HG03196 (cell line): ENCODE data around the gene ARHGAP24.
"Not testable (repeated sequence)": the region's sequence is repeated elsewhere in the genome, so short reads cannot be mapped to it uniquely, and the experiment has no call there.

Source experiments
- ATAC-seq: cut with Tn5 transposase; IDR thresholded peaks from one replicate; pipeline ENCODE4 v1.9.1; 2021; ENCODE audit not compliant: unreplicated experiment

The ARHGAP24 gene

DNA sequence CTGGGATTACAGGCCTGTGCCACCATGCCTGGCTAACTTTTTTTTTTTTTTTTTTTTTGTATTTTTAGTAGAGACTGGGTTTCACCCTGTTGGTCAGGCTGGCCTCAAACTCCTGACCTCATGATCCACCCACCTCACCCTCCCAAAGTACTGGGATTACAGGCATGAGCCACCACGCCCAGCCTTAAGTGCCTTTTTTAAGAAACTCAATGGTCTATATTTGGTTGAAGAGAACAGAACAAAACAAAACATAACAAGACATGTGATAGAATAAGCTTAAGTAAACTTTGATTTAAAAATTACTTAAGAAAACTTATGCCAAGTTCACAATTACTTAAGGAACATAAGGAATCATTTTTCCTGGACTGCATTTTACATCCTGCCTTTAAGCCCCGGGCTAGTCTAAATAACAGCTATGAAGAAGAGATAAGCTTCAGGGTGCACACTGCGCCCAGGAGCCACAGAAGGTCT lies 365.1 kb downstream of the ARHGAP24 start:
- ATAC-seq = not testable (repeated sequence)

DNA sequence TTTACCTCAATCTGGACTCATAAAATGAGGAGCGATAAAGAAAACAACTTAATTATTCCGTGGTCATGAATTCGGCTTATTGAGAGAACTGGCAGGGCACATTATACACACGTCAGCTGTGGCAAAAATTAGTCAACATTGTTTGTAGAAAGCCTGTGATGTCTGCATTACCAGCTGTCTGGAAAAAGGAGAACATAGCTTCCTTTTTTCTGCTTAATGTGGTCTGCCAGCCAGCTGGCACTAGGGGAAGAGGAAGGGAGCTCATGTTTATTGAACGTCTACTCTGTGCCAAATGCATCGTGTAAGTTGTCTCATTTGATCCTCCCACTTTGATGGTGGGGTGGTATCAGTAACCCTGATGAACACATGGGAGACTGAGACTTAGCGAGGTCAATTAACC lies 367.6 kb downstream of the ARHGAP24 start:
- no peak for ATAC-seq

DNA sequence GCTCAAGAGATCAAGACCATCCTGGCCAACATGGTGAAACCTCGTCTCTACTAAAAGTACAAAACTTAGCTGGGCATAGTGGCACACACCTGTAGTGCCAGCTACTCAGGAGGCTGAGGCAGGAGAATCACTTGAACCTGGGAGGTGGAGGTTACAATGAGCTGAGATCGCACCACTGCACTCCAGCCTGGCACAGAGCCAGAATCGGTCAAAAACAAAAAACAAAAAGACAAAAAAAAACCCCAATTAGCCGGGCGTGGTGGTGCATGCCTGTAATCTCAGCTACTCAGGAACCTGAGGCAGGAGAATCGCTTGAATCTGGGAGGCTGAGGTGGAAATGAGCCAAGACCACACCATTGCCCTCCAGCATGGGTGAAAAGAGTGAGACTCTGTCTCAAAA lies 378.8 kb downstream of the ARHGAP24 start:
- ATAC-seq = not testable (repeated sequence)

DNA sequence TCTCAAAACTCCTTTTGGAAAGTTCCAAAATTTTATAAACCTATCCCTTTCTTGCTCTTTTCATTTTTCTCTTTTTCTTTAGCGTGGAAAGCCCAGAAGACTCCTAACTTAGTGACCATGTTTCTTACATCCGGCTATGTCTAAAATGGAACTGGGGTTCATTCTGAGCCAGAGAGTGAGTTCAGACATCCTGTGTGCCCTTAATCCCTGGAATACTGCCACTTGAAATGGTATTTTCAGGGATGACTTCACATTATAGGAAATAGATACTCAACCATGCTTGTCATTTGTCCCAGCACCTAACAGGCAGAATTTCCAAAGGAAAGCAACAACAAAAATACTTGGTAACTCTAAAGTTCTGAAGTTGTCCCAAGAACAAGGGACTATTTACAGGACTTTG lies 379.6 kb downstream of the ARHGAP24 start:
- no peak for ATAC-seq

DNA sequence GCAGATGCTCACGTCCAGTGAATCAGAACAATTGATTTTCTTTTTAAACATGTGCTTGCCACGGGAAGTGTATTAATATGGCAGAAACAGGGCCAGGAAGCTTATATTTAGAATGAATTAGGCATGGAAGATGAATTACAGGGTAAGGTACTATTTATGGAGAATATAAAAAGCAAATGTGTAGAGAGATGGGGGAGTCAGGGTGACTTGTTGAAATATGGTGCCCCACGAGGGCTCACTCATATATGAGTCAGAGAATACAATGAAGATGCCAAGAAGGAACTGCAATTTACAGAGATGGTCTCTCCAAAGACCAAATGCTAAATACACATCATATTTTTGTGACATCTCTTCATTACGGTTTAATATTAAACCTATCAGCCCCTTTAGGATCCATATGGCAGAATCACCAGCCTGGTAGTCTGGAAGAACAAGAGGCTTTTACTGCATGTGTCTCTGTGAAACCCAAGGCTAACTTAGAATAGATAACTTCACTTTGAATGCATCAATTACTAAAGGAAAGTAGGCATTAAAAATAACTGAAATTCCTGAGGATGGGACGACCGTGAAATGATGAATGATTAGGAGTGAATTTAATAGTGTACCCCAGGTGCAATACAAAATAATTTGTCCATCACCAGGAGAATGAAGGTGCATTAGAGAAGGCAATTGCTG lies 385.3 kb downstream of the ARHGAP24 start:
- ATAC-seq = no peak

DNA sequence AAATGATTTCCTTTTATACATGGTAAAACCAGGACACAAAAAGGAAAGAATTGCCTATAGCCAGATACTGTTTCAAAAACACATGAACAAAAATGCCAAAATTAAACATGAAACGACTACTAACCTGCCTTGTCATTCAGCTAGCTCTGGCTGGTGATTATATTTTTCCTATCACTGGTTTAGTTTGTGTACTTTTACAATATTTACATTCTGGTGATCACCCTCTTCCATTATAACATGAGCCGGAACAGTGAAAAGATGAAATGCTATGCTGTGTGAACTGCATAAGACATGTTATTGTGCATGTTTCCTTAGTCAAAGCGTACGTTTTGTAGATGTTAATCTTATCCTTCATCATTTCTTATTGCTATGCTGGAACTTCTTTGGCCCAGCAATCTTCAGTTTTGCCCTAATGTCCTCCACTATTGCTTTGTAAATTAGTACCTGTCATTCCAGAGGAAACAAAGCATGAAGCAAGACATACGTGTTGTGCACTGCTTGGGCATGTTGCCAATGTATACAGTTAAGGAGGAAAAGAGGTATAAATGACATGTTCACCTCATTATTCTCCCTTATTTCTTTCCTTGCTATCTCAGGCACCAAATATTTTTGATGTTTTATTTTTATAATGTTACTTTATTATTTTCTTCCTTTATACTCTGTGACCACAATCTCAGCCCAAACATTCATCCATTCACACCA lies 386.3 kb downstream of the ARHGAP24 start:
- ATAC-seq = no peak

DNA sequence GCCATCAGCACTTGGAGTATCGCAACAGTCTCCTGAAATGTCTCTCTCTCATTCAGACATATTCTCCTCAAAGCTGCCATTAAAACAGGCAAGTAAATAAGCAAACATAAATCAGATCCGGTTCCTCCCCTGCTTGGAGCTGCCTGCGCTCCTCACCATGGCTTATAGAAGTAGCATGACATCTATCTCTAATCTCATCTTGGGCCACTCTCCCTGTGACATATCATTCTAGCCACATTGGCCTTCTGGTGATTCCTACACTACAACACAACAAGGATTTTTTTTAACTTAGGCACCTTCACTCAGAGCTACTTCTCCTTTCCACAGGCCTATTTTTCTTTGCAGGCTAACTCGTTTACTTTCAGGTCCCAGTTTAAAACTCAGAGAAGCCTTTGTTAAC lies 387.9 kb downstream of the ARHGAP24 start:
- no peak for ATAC-seq

DNA sequence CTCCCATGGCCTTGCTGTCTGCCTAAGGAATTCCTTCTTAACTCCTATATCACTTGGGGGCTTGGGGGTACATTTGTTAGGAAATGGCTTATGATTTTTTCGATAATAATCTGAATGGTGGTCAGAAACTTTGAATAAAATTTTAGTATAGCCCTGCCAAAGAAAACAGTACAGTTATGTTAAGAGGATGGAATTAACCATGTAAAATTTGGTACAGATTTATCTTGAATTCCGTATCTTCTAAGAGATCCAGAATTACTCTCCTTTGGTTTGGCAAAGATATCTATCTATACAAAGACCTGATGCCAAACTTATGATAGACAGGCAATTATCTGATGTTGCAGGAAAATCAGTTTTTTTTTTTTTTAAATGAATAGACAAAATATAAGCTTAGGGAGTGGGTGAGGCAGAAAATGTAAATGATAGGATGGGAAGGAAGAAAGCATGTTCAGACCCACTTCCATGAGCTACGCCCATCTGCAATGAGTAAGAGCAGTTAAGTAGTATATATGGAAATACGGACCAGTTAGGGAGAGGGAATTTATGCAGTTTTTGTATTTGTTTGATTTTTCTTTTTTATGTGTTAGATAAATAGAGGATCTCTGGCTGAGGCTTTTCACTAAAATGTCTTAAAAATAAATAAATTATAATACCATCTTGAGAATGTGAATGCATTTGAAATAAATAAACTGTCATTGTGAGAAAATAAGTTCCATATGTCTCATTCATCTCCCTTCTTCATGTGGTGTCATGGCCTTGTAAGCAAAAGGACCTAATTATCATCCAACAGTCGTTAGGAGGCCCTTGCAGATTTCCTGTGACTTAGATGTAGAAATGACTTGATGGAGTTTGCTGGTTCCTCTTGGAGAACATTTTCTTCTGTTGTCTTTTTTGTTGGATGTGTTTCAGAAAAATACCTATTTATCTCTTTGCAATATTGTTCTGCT lies 389.6 kb downstream of the ARHGAP24 start:
- no peak for ATAC-seq

DNA sequence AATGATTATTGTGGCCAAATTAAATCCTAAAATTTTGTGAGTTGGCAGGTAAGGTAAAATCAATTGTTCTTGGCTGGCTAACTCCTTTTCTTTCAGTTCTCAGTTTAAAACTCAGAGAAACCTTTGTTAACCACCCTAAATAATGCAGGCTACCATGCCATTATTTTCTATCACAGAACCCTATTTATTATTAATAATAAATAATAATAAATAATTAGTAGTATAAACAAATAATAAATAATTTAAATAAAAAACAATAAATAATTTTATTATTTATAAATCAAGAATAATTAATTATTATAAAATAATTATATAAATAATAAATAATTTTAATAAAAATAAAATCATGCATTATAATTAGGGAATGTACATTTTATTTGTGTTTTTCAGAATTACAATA lies 390.3 kb downstream of the ARHGAP24 start:
- ATAC-seq = no peak

DNA sequence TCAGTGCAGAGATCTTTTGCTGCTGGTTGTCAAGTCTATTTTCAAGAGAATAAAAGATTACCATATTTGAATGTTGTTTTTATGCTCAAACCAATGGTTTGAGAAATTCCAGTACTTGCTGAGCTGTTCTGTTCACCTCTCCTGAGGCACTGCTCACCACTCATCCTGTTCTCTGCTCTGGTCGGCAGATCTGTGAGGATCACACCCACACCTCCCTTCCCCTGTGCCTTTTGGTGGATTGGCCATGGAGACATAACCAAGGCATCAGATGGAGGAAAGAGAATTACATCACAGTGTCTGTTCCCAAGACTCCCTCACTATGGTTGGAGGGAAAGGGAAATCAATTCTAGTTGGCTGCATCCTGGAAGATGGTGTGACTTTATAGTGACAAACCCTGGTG lies 391.6 kb downstream of the ARHGAP24 start:
- ATAC-seq = no peak

DNA sequence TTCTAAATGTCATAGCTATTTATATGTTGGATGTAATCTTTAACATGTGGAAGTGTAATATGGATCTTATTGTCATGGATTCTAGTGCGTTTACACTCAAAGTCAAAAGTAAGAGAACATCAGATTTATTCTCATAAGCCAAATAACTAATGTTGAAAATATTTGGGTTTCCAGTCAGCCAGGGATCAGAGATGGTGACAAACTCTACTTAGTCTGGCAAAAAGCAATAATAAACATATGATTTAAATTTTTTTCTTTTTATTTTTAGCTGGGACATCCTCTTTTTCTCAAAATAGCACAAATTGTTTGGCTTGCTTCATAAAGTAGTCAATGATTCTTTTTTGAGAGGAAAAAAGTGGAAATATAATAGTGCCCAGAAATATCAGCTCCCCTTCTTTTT lies 392.3 kb downstream of the ARHGAP24 start:
- no peak for ATAC-seq

DNA sequence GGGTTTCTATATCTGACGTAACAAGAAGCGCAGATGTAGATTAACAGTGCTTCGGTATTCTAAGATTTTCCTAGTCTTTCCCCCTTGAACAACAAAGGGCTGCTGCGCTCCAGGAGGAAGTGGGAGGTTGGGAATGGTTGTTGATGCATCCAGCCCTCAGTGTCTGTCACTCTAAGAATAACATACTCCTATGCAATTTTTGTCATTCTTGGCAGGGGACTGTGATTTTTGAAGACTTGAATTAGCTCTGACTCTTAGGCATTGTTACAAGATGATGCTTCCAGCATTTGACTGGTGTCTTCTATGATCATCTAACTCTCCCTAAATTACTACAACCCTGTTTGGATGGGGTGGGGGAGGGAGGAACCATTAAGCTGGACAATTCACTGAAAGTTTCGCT lies 394.2 kb downstream of the ARHGAP24 start:
- ATAC-seq = no peak

DNA sequence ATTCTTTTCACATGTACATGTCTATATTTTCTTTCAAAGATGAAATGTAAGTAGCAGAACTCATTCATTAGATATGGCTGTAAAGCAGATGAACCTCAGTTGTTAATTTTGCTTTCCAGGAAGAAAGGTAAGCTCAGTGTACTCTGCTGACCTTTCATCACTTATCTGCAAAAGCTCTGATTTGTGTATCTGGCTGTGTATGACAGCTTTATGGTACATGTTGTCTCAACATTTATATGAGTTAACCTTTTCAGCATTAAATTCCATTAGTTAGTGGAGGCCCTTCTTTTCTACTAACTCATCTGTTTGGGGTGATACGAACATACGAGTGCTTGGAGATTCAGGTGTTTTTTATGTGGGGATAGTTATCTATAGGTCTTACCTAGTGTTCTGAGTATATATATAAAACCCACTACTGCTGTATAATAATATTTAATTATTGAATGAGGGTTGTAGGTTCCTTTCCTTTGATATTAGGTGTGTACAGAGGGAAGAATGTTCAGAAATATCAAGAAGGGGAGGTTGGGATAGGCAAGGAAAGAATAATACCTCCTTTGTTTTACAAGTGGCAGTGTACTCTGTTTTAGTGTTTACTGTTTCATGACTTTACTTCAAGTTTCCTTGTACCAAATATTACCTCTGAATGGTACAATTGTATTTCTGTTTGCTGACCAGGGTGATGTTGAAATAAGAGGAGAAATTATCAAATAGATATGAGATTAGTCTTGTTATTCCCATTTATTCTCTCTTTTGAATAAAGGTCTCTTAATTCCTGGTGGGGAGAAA lies 395.5 kb downstream of the ARHGAP24 start:
- ATAC-seq = no peak

DNA sequence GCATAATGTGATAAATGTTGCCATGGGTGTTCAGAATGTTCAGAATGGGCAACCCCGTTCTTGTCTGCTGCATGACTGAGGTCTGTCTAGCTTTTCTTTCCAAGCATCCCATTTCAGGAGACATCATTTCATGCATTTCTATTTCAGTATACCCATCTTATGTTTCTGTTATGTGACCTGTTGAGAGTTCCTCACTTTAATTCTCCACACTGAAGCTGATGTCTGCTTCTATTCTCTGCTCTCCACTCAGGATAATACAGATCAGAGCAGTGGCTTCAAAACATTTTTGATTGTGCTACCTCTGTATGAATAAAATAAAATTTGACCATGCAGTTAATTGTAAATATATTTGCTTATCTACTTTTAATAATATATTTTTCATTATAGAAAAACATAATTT lies 398.6 kb downstream of the ARHGAP24 start:
- no peak for ATAC-seq

DNA sequence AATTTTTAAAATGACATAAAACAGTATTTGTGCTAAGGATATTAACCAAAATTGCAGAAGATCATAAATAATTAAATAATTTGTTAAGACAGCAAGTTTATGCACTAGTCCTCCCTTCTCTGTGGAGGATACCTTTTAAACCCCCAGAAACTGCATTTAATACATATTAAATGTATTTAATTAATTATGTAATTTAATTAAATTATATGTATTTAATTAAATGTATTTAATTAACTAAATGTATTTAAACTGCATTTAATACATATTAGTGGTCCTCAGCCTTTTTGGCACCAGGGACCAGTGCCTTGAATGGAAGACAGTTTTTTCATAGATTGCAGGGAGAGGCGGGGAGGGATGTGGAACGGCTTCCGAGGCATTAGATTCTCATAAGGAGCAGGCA lies 404.6 kb downstream of the ARHGAP24 start:
- ATAC-seq = no peak

DNA sequence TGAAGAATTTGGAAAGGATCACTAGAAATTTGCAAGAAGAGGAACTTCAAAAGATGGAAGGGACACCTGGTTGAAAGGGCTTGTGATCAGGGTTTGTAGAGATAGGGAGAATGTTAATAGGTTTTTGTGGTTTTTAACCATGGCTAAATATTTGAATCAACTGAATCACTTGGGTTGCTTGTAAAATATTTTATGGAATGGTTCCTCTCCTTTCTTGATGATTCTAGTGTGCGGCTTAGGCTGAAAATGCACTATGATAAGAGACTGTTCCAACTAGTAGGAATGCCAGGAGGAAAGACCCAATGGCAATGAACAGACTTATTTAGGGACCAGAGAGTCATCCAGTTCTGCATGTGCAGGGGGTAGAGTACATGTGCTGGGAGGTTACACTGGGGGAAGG lies 408.2 kb downstream of the ARHGAP24 start:
- no peak for ATAC-seq

DNA sequence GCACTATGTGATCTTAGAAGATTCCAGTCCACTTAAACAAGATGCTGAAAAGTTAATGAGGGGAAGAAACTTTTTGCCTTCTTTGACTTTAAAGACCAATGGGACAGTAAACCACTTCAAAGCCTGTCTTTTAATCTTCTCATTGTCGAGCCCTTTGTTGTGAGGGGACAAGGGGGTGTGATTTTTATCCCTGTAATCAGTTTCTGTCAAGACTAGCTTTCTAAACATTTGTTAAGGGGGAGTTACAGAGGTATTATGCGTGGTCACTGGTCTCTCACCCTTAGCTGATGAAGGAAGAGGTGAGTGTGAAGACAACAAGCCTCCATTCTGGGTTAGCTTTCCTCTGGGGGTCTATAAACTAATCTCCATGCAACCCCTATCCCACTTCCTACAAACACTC lies 409.3 kb downstream of the ARHGAP24 start:
- no peak for ATAC-seq

DNA sequence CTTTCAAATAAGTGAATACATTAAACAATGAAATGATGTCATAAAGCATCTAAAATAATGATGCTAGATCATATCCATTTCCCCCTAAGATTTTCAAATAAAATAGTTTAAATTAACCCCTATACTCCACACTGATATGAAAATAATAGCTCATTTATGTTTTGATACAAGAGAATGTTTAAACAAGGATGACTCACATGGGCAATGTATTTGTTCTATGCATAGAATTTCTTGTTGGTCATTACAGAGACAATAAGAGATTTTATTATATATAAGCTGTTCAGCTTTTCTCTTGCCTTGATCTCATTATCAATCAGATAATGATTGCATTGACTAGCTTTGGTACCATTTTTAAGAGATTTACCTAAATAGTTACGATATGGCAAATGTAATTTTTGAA lies 411.7 kb downstream of the ARHGAP24 start:
- ATAC-seq = no peak

DNA sequence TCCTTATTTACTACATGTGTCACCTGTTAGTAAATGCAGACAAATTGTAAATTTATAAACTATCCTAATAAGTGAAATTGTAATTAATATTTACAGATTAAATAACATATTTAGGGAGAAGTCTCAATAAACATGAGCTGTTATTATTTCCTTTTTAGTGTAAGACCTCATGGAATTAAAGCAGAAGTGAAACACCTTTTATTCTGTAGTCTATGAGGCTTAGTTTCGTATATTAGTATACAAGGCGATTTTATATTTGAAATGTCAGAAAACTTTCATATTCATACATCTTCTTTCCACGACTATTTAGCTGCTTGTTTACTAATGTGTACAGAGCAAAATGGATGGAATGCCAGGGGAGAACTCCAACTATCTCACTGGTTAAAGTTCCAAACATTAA lies 414.4 kb downstream of the ARHGAP24 start:
- no peak for ATAC-seq

DNA sequence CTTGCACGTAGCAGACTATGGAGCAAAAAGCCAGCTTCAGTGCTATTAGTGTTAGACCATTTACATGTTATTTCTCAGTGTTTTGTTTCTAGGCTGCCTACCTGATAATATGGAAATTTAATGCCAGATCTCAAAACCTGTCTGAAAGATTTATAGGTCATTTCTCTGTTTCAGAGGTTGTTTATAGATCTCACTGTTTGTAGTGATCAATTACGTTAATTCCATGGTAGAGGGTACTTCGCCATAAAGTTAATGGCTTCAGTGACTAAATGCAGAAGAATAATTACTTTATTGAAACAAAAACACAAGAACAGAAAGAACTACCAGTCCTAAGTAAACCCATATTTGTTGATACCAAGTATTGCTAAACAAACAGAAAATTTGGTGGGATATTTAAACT lies 420.8 kb downstream of the ARHGAP24 start:
- ATAC-seq = no peak

DNA sequence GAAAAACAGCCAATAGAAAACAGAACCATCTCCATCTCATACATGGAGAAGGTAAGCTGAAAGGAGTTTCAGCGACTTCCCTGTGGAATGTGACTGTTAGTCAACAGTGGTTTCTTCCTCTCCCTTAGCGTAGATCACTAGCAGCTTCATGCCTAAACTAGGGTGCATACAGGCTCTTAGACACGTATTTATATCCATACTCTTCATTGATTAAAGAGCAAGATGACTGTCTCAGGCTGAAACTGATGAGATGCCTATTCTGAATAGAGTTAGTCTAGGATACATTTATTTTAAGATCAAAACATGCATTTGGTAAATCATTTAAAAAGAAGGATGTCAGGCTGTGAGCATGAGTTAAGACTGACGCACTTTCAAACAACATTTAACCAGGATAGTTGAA lies 423.3 kb downstream of the ARHGAP24 start:
- no peak for ATAC-seq
